Measurements from ENCODE around the gene NPAS2.

The NPAS2 gene

DNA sequence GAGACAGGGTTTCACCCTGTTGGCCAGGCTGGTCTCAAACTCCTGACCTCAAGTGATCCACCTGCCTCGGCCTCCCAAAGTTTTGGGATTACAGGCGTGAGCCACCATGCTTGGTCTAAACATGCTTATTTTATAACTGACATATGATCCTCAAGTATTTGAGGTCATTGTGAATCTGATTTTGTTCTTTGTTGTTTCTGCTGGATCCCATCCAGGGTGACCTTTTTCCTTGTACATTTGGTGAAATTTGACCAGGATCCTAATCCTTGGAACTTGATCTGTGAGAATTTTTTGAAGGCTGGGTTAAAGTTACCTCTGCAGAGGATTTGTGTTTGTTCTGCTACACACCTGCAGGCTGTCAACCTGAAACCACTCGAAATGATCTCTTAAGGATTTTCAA lies 49.2 kb downstream of the NPAS2 start:
- H3K4me3 ChIP-seq (ENCODE audit: low read depth, low read length), result no peak overlapping the region
- DNase-seq (ENCODE audit: low read depth), result no peak
- TF ChIP-seq, protein P1, sequence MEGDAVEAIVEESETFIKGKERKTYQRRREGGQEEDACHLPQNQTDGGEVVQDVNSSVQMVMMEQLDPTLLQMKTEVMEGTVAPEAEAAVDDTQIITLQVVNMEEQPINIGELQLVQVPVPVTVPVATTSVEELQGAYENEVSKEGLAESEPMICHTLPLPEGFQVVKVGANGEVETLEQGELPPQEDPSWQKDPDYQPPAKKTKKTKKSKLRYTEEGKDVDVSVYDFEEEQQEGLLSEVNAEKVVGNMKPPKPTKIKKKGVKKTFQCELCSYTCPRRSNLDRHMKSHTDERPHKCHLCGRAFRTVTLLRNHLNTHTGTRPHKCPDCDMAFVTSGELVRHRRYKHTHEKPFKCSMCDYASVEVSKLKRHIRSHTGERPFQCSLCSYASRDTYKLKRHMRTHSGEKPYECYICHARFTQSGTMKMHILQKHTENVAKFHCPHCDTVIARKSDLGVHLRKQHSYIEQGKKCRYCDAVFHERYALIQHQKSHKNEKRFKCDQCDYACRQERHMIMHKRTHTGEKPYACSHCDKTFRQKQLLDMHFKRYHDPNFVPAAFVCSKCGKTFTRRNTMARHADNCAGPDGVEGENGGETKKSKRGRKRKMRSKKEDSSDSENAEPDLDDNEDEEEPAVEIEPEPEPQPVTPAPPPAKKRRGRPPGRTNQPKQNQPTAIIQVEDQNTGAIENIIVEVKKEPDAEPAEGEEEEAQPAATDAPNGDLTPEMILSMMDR (IDR thresholded peaks at IDR 0.05; ENCODE audit: low read depth, low read length, missing control alignments), result no peak

DNA sequence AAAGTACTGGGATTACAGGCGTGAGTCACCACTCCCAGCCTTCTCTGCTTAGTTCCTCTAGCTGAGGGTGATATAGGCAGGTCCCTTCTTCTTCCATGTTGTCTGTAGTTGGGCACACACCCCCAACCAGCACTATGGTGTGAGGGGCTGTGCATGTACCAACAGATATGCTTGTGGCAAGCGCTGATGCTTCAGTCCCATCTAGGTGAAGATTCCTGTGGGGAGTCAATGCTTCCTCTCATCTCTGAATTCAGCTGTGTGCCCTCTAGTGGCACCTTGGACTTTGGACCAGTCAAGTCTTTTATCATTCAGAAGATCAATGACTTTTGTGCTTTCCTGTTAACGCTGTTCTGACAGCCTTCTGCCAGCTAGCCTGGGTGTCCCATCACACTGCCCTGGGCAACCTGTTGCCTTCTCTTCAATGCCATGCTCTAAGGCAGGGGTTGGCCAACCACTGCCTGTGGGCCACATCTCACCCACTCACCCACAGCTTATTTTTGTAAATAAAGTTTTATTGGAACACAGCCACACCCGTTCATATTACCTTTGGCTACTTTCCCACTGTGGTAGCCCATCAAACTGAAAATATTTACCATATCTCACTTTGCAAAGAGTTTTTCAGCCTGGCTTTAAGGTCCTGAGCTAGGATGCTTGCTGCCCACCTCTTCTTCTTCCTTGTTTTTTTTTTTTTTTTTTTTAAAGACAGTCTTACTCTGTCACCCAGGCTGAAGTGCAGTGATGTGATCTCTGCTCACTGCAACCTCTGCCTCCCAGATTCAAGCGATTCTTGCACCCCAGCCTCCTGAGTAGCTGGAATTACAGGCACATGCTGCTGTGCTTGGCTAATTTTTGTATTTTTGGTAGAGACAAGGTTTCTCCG lies 51.0 kb downstream of the NPAS2 start:
- no peak for DNase-seq (ENCODE audit: low read depth)
- TF ChIP-seq, protein P1 (IDR thresholded peaks at IDR 0.05; ENCODE audit: low read depth, low read length, missing control alignments), result peak; percentile 26
- no peak overlapping the region for H3K4me3 ChIP-seq (ENCODE audit: low read depth, low read length)

DNA sequence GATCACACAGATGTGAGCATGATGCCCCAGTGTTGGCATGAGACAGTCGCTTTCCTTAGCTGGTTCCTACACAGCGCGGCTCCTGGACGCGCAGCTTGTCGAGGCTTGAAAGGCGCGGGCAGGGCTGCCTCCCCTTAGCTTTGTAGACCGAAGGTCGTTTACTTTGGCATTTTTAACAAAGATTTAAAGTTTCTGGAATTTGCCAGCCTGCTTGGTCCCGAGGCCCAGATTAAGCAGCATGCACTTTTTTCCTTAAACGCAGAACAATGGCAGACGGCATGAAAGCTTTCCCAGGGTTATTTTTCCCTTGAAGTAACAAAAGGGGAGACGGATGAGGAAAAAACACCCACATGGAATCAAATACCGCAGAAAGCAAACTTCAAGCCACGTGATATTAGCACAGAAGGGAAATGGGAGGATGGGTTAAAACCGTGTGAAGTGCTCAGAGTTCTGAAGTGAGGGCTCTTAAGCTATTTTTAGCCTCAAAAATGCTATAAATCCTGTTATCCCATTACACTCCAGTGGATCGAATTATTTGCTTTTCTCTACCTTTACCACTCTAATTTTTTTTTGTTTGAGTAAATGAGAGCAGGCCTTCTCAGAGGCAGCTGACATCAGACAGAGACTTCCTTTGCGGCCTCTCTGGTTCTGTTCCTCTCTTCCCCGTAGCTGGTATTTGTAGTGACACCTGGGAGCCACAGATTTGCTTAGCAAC lies 55.7 kb downstream of the NPAS2 start:
- no peak for DNase-seq (ENCODE audit: low read depth)
- TF ChIP-seq, protein P1 (IDR thresholded peaks at IDR 0.05; ENCODE audit: low read depth, low read length, missing control alignments), result no peak
- no peak overlapping the region for H3K4me3 ChIP-seq (ENCODE audit: low read depth, low read length)

DNA sequence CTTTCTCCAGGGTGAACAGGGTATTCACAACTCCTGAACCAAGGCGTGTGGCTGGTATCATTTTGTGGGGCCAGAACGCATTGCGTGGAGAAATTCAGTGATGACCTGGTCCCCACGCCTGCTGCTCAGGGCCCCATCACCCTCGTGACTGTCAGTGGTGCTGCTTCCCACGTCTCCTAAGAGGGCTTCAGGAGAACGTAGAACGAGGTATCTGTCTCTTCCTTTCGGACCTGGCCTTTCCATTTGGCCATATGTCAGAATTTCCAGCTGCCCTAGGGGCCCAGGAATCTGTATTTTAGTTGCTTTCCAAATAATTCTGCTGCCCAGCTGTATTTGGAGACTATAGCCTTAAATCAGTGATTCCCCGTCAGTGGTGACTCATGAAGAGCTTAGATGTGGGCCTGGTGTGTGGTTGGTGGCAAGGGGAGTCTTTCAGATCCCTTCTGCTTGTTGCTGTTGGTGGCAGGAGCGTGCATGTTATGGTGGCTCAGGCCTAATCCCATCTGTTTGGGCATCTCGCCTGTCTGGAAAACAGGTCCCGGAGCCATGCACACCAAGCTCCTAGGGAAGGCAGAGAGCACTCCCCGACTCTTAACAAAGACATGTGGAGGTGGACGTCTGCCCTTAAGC lies 56.4 kb downstream of the NPAS2 start:
- TF ChIP-seq, protein P1 (IDR thresholded peaks at IDR 0.05; ENCODE audit: low read depth, low read length, missing control alignments), result no peak
- DNase-seq (ENCODE audit: low read depth), result no peak
- no peak overlapping the region for H3K4me3 ChIP-seq (ENCODE audit: low read depth, low read length)

DNA sequence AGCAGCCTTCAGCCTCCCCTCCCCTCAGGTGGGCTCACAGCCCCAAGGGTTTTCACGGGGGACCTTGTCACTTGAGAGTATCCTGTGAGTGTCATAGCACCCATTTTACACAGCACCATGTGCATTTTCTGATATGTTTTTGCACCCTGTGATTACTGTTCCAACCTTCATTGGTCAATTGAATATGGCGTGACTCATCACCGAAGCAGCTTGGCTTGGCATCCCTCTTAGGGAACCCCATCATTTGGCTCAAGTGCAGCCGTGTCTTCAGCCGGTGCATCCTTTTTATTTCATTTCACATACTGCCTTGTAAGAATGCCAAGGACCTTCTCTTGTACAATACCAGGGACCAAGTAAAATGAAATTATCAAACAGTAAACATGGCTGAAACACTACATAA lies 57.6 kb downstream of the NPAS2 start:
- H3K4me3 ChIP-seq (ENCODE audit: low read depth, low read length), result no peak overlapping the region
- no peak for DNase-seq (ENCODE audit: low read depth)
- TF ChIP-seq, protein P1 (IDR thresholded peaks at IDR 0.05; ENCODE audit: low read depth, low read length, missing control alignments), result no peak

DNA sequence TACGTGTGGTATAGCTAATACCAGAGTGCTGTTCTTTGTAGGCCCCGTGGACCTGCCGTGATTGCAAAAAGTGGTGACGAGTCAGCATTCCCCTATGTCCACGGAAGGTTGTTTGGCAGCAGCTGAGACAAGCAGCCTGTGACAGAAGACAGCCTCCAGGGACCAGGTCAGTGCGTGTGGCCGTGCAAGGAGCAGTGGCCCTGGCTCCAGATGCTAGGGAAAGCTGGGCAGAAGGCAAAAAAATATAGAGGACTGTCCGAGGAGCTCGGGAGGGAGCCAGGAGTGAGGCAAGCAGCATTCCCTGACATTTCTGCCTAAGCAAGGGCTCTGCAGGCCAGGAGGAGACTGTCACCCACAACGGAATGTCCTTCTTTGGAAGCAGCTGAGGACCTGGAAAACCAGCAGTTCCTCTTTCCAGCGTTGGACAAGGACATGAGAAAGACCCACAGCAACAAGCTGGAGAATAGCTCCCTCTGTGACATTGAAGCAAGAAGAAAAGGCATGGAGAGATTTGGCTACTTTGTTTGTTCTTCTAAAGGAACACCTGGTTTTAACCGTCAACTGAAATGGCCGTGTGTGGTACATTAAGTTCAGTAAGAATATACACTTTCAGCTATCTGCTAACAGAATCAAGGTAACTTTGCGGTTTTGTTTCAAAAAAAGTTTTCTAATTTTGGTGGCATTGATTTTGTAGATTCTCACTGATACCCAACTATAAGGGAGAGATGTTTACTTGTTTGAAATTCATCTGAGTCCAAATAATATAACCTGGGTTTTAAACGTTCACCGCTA lies 58.3 kb downstream of the NPAS2 start:
- no peak overlapping the region for H3K4me3 ChIP-seq (ENCODE audit: low read depth, low read length)
- TF ChIP-seq, protein P1 (IDR thresholded peaks at IDR 0.05; ENCODE audit: low read depth, low read length, missing control alignments), result no peak
- no peak for DNase-seq (ENCODE audit: low read depth)
